Spleen (tissue), 7 donors: ENCODE results near the gene IL17RD.

Source experiments
- POLR2A ChIP-seq, 3 donors: fragments of 450-650 bp; IDR thresholded peaks; one replicate each; pipeline ENCODE4 v1.5.1; 2017; ENCODE audit warnings: antibody characterized with exemption in 3 of 3, mild to moderate bottlenecking in 1 of 3
- POLR2AphosphoS5 ChIP-seq, 3 donors: sonication (generic); formaldehyde crosslinking; IDR thresholded peaks; one replicate each; pipeline ENCODE4 v1.5.1; 2017; ENCODE audit warnings: antibody characterized with exemption in 3 of 3
- TF ChIP-seq, protein P1 (sequence below), 11 experiments: fragments of 200-600 bp in 7 of 11; fragments of 450-650 bp in 4 of 11; sonication (generic) in 4 of 11; IDR thresholded peaks in 8 of 11; conservative IDR thresholded peaks in 3 of 11; 1 replicate in 7 of 11; 2 replicates in 4 of 11; pipeline versions ENCODE4 v1.4.0 to v1.8.0; 2016 to 2021; ENCODE audit warnings: antibody characterized with exemption in 11 of 11, inconsistent platforms in 4 of 11, mild to moderate bottlenecking in 1 of 11
- donor health status: DM: no; HTN: no; CAD: no; lungs with moderate emphysema.
- donor health status: DM: no; HTN: no; CAD: no.
- donor health status: DM: no; HTN: no; CAD: no.

DNA sequence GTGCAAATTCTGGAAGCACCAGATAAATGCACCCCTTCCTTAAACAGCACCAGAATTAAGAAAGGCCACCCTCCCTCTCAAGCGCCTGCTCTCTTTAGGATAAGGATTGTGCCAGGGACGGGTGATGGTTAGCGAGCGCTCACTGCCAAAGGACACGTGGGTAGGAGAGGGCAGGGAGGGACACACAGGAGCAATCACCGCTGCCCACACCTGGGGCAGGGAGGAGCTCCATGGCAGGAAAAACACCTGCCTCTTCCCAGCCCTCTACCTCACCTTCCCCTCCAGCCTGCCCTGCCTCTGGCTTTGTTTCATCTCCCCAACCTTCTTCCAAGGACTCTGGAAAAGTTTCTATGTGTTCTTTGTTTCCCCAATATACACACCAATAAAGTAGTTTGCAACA lies 112.0 kb downstream of the IL17RD start:
- TF ChIP-seq, protein P1, sequence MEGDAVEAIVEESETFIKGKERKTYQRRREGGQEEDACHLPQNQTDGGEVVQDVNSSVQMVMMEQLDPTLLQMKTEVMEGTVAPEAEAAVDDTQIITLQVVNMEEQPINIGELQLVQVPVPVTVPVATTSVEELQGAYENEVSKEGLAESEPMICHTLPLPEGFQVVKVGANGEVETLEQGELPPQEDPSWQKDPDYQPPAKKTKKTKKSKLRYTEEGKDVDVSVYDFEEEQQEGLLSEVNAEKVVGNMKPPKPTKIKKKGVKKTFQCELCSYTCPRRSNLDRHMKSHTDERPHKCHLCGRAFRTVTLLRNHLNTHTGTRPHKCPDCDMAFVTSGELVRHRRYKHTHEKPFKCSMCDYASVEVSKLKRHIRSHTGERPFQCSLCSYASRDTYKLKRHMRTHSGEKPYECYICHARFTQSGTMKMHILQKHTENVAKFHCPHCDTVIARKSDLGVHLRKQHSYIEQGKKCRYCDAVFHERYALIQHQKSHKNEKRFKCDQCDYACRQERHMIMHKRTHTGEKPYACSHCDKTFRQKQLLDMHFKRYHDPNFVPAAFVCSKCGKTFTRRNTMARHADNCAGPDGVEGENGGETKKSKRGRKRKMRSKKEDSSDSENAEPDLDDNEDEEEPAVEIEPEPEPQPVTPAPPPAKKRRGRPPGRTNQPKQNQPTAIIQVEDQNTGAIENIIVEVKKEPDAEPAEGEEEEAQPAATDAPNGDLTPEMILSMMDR (IDR thresholded peaks at IDR 0.05 in 8 of 11, conservative IDR thresholded peaks at IDR 0.05 in 3 of 11), result no peak
- TF ChIP-seq POLR2A (IDR thresholded peaks at IDR 0.05) (no peak), POLR2AphosphoS5 (IDR thresholded peaks at IDR 0.05) (no peak)
